GM21360 (cell line): ENCODE measurements around the gene KCTD18.

ENCODE experiments used
- ATAC-seq: cut with Tn5 transposase; IDR thresholded peaks from one replicate; pipeline ENCODE4 v1.9.1; 2021; ENCODE audit warnings: mild to moderate bottlenecking, moderate library complexity; ENCODE audit not compliant: unreplicated experiment

KCTD18 gene

GRCh38 chr2:200509612-200510433 lies at the start of gene KCTD18:
KCTD18 (minus strand) TSS chr2:200510068; CDS start chr2:200507016, 3,052 bp downstream.
- peak; percentile 98 for ATAC-seq

- ATAC-seq = no peak
These were observed 30.9 kb upstream of the KCTD18 start for GRCh38 chr2:200540793-200541192.

- no peak for ATAC-seq
These were observed 28.3 kb upstream of the KCTD18 start for GRCh38 chr2:200538139-200538538.

GRCh38 chr2:200534572-200534971 lies 24.7 kb upstream of the KCTD18 start:
- ATAC-seq = no peak

GRCh38 chr2:200533754-200534153 lies 23.9 kb upstream of the KCTD18 start:
- no peak for ATAC-seq

- ATAC-seq = no peak
These were observed 18.4 kb upstream of the KCTD18 start for GRCh38 chr2:200528228-200528627.

- ATAC-seq = peak; percentile 100
These were observed 16.2 kb upstream of the KCTD18 start, which contains the start of gene SGO2 for GRCh38 chr2:200525882-200526651. SGO2 (plus strand) TSS chr2:200526207; CDS start chr2:200532976, 6,769 bp downstream.

GRCh38 chr2:200525551-200525881 lies 15.6 kb upstream of the KCTD18 start:
- ATAC-seq = no peak

GRCh38 chr2:200525066-200525465 lies 15.2 kb upstream of the KCTD18 start:
- no peak for ATAC-seq

GRCh38 chr2:200523604-200524003 lies 13.7 kb upstream of the KCTD18 start:
- no peak for ATAC-seq

- no peak for ATAC-seq
These were observed 13.3 kb upstream of the KCTD18 start for GRCh38 chr2:200523158-200523557.

GRCh38 chr2:200515155-200515554 lies 5.3 kb upstream of the KCTD18 start:
- no peak for ATAC-seq

- peak; percentile 0 for ATAC-seq
These were observed 645 bp downstream of the KCTD18 start for GRCh38 chr2:200509235-200509611.

GRCh38 chr2:200507179-200507578 lies 2.7 kb downstream of the KCTD18 start:
- ATAC-seq = no peak

GRCh38 chr2:200506679-200507078 lies 3.2 kb downstream of the KCTD18 start:
- ATAC-seq = no peak

- no peak for ATAC-seq
These were observed 7.7 kb downstream of the KCTD18 start for GRCh38 chr2:200502196-200502595.

- ATAC-seq = no peak
These were observed 11.3 kb downstream of the KCTD18 start for GRCh38 chr2:200498402-200499162.

- ATAC-seq = no peak
These were observed 13.2 kb downstream of the KCTD18 start for GRCh38 chr2:200496696-200497095.

GRCh38 chr2:200494048-200494447 lies 15.8 kb downstream of the KCTD18 start:
- ATAC-seq = no peak

GRCh38 chr2:200492656-200493055 lies 17.2 kb downstream of the KCTD18 start:
- ATAC-seq = no peak

- ATAC-seq = no peak
These were observed 19.9 kb downstream of the KCTD18 start for GRCh38 chr2:200490001-200490400.
